H9 (cell line): ENCODE results near the gene PLEKHA7. TPM values are rescaled to one million over a fixed set of nuclear protein-coding genes. Genes with fewer than 3 reads are reported as not detected.

Source experiments
- DNase-seq: peaks from one replicate; pipeline ENCODE4 v3.0.0-alpha.2; 2017
- H2AFZ ChIP-seq: one replicate; pipeline ENCODE4 v1.6.1; 2013; ENCODE audit warnings: mild to moderate bottlenecking, low read length, control low read depth, moderate library complexity
- H2AK5ac ChIP-seq: 2 replicates; pipeline ENCODE4 v1.6.1; 2013; ENCODE audit warnings: low read length, control low read depth, mixed read lengths; ENCODE audit not compliant: insufficient read length
- H2BK120ac ChIP-seq: one replicate; pipeline ENCODE4 v1.6.1; 2013; ENCODE audit warnings: low read depth, mild to moderate bottlenecking, low read length, control low read depth, inconsistent platforms; ENCODE audit not compliant: poor library complexity, severe bottlenecking
- H2BK12ac ChIP-seq: 2 replicates; pipeline ENCODE4 v1.6.1; 2013; ENCODE audit warnings: low read length, control low read depth, mixed read lengths, low read depth; ENCODE audit not compliant: insufficient read length
- H2BK15ac ChIP-seq: 2 replicates; pipeline ENCODE4 v1.6.1; 2013; ENCODE audit warnings: low read depth, low read length, control low read depth
- H2BK20ac ChIP-seq: one replicate; pipeline ENCODE4 v1.6.1; 2013; ENCODE audit warnings: low read depth, mild to moderate bottlenecking, low read length, control low read depth, inconsistent platforms; ENCODE audit not compliant: poor library complexity, severe bottlenecking
- H2BK5ac ChIP-seq: 2 replicates; pipeline ENCODE4 v1.6.1; 2013; ENCODE audit warnings: low read length, control low read depth, mixed read lengths; ENCODE audit not compliant: insufficient read length
- H3K14ac ChIP-seq: 2 replicates; pipeline ENCODE4 v1.6.1; 2013; ENCODE audit warnings: low read length, control low read depth; ENCODE audit not compliant: insufficient read depth
- H3K18ac ChIP-seq: 2 replicates; pipeline ENCODE4 v1.6.1; 2013; ENCODE audit warnings: low read depth, mild to moderate bottlenecking, mixed read lengths, low read length, control low read depth; ENCODE audit not compliant: insufficient read length
- H3K23ac ChIP-seq: 2 replicates; pipeline ENCODE4 v1.6.1; 2013; ENCODE audit warnings: low read length, control low read depth, mixed read lengths, low read depth; ENCODE audit not compliant: insufficient read length
- H3K23me2 ChIP-seq: 2 replicates; pipeline ENCODE4 v1.6.1; 2013; ENCODE audit warnings: low read depth, mild to moderate bottlenecking, mixed read lengths, low read length, control low read depth; ENCODE audit not compliant: insufficient read length, poor library complexity, severe bottlenecking
- H3K27ac ChIP-seq: 2 replicates; pipeline ENCODE4 v1.5.1; 2013; ENCODE audit warnings: low read length, control low read depth, mixed read lengths, low read depth; ENCODE audit not compliant: insufficient read length
- H3K27me3 ChIP-seq: 2 replicates; pipeline ENCODE4 v1.6.1; 2013; ENCODE audit warnings: low read length, control low read depth, inconsistent platforms; ENCODE audit not compliant: insufficient read depth
- H3K4ac ChIP-seq: 2 replicates; pipeline ENCODE4 v1.6.1; 2013; ENCODE audit warnings: low read depth, mild to moderate bottlenecking, control low read depth, inconsistent platforms, low read length, moderate library complexity
- H3K4me1 ChIP-seq: 2 replicates; pipeline ENCODE4 v1.6.1; 2013; ENCODE audit warnings: low read length, control low read depth, inconsistent platforms; ENCODE audit not compliant: insufficient read depth
- H3K4me2 ChIP-seq: 2 replicates; pipeline ENCODE4 v1.6.1; 2013; ENCODE audit warnings: low read length, control low read depth, mixed read lengths; ENCODE audit not compliant: insufficient read length, insufficient read depth
- H3K56ac ChIP-seq: 2 replicates; pipeline ENCODE4 v1.6.1; 2013; ENCODE audit warnings: low read depth, mild to moderate bottlenecking, mixed read lengths, low read length, control low read depth; ENCODE audit not compliant: insufficient read length
- H3K79me1 ChIP-seq: 2 replicates; pipeline ENCODE4 v1.6.1; 2013; ENCODE audit warnings: low read depth, mild to moderate bottlenecking, moderate library complexity, low read length, control low read depth, inconsistent platforms; ENCODE audit not compliant: insufficient read depth, poor library complexity, severe bottlenecking
- H3K79me2 ChIP-seq: 2 replicates; pipeline ENCODE4 v1.6.1; 2013; ENCODE audit warnings: low read length, control low read depth, inconsistent platforms; ENCODE audit not compliant: insufficient read depth
- H3K9ac ChIP-seq: 2 replicates; pipeline ENCODE4 v1.6.1; 2013; ENCODE audit warnings: low read length, control low read depth, mixed read lengths; ENCODE audit not compliant: insufficient read length; ENCODE audit errors: extremely low read depth
- H3K9me3 ChIP-seq: one replicate; pipeline ENCODE4 v1.6.1; 2013; ENCODE audit warnings: low read depth, low read length, inconsistent platforms; ENCODE audit not compliant: control insufficient read depth
- H3T11ph ChIP-seq: one replicate; pipeline ENCODE4 v1.6.1; 2013; ENCODE audit warnings: mild to moderate bottlenecking, low read length, control low read depth, inconsistent platforms
- H4K20me1 ChIP-seq: one replicate; pipeline ENCODE4 v1.6.1; 2013; ENCODE audit not compliant: control insufficient read depth, insufficient read length, insufficient read depth
- H4K5ac ChIP-seq: 2 replicates; pipeline ENCODE4 v1.6.1; 2013; ENCODE audit warnings: low read depth, mild to moderate bottlenecking, mixed read lengths, low read length, control low read depth; ENCODE audit not compliant: insufficient read length
- H4K8ac ChIP-seq: replicated peaks from 2 replicates; pipeline ENCODE4 v1.6.1; 2013; ENCODE audit warnings: low read length, control low read depth, mixed read lengths, low read depth; ENCODE audit not compliant: insufficient read length
- H4K91ac ChIP-seq: 2 replicates; pipeline ENCODE4 v1.6.1; 2013; ENCODE audit warnings: low read depth, mild to moderate bottlenecking, moderate library complexity, mixed read lengths, low read length, control low read depth; ENCODE audit not compliant: insufficient read length
- H3K27ac Mint-ChIP-seq, 3 experiments: 2 replicates in 2 of 3; 3 replicates in 1 of 3; pipeline ENCODE4 v1.8.0; 2020 to 2021; ENCODE audit warnings: mixed read lengths in 3 of 3, mild to moderate bottlenecking in 1 of 3, moderate library complexity in 1 of 3
- H3K27me3 Mint-ChIP-seq: 2 replicates; pipeline ENCODE4 v1.8.0; 2021; ENCODE audit warnings: low read depth, mild to moderate bottlenecking, moderate library complexity, mixed read lengths
- H3K36me3 Mint-ChIP-seq, 3 experiments: 2 replicates in 2 of 3; 3 replicates in 1 of 3; pipeline ENCODE4 v1.8.0; 2020 to 2021; ENCODE audit warnings: low read depth in 3 of 3, mixed read lengths in 3 of 3; ENCODE audit not compliant: insufficient read depth in 1 of 3
- H3K4me1 Mint-ChIP-seq, 2 experiments: 2 replicates each; pipeline ENCODE4 v1.8.0; 2020; ENCODE audit warnings: mixed read lengths in 2 of 2
- H3K4me3 Mint-ChIP-seq, 2 experiments: 2 replicates in 1 of 2; 3 replicates in 1 of 2; pipeline ENCODE4 v1.8.0; 2020 to 2021; ENCODE audit warnings: mild to moderate bottlenecking in 2 of 2, mixed read lengths in 2 of 2, moderate library complexity in 1 of 2
- H3K9me3 Mint-ChIP-seq, 2 experiments: 2 replicates in 1 of 2; 3 replicates in 1 of 2; pipeline ENCODE4 v1.8.0; 2020; ENCODE audit warnings: mild to moderate bottlenecking in 2 of 2, mixed read lengths in 2 of 2, moderate library complexity in 1 of 2
- WGBS: extraction: QIAGEN DNeasy Blood & Tissue Kit; methylation state at CpG from one replicate; pipeline ENCODE4 v1.1.7; 2013; ENCODE audit warnings: missing lambda C conversion rate, low lambda C conversion rate, mixed read lengths; ENCODE audit not compliant: insufficient read length; ENCODE audit errors: extremely low coverage; 5-methylcytosine and 5-hydroxymethylcytosine counted together
- long read RNA-seq: library from polyadenylated mRNA; unstranded; transcript quantifications from one replicate; pipeline ENCODE4 v2.0.0, GENCODE V29; 2020
- total RNA-seq: library from RNA; stranded (reverse); gene quantifications from 2 replicates; pipeline ENCODE4 v1.2.1, GENCODE V29; 2021
- TF ChIP-seq, protein P1 (sequence below): fragments of 200-600 bp; sonication (generic); conservative IDR thresholded peaks from 3 replicates; pipeline ENCODE4 v1.8.0; 2021; ENCODE audit warnings: antibody characterized with exemption, mild to moderate bottlenecking

PLEKHA7 gene
- 17.5 and 21.0 TPM in 2 replicates for total RNA-seq
- long read RNA-seq, partial matches to known transcripts = 9 of 21 reads
- long read RNA-seq, other reads (novel, unspliced or antisense) = 11 of 21 reads

DNA sequence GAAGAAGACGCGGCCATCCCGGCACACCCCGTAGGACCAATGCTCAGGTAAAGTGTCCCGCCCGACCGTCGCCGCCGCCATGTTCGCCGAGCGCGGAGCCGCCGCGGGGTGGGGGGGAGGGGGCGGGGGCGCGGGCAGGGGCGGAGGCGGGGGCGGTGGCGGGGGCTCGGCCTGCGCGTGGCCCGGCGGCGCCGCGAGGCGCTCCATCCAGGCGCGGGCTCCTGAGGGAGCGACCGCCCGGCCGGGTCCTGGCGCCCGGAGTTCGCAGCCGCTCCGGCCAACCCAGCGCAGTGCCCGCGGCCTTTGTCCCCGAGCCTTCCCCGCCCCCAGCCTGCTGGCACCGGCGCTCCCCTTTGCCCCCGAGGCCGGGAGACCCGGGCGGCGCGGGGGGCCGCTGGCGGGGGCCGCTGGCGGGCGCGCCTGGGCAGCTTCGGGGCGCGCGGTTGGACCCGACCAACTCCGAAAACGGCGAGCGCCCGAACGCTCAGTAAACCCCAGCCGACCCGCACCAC lies at the start of gene PLEKHA7:
PLEKHA7 (minus strand) TSS at position 94 of the 512 bp plus-strand sequence; CDS start at position 81, 13 bp downstream.
- no peaks in the 10 kb centered on the region for H3K79me2 ChIP-seq
- H3K56ac ChIP-seq = no peak within 1 kb of the TSS
- H3K4me3 Mint-ChIP-seq = peak within 1 kb of the TSS; percentile 90 to 96
- no CpG with 5 or more reads among the region's 76 CpGs for WGBS
- H2BK5ac ChIP-seq = no peak within 1 kb of the TSS
- H3K23ac ChIP-seq = no peak within 1 kb of the TSS
- H3T11ph ChIP-seq = no peak within 1 kb of the TSS
- H3K4me1 Mint-ChIP-seq = peaks cover 8 to 9% of the 10 kb centered on the region in 2 experiments
- H3K27me3 Mint-ChIP-seq = peaks cover 9% of the 10 kb centered on the region
- no peak within 1 kb of the TSS for H4K5ac ChIP-seq
- H2AK5ac ChIP-seq = no peak within 1 kb of the TSS
- no peak within 1 kb of the TSS for H3K18ac ChIP-seq
- no peak within 1 kb of the TSS; the same call in 1 of the 2 replicates for H2BK15ac ChIP-seq
- H4K8ac ChIP-seq = no peak within 1 kb of the TSS
- peaks cover 20% of the 10 kb centered on the region for H3K23me2 ChIP-seq
- H4K91ac ChIP-seq = no peak within 1 kb of the TSS
- no peak within 1 kb of the TSS for H2BK20ac ChIP-seq
- TF ChIP-seq, protein P1, sequence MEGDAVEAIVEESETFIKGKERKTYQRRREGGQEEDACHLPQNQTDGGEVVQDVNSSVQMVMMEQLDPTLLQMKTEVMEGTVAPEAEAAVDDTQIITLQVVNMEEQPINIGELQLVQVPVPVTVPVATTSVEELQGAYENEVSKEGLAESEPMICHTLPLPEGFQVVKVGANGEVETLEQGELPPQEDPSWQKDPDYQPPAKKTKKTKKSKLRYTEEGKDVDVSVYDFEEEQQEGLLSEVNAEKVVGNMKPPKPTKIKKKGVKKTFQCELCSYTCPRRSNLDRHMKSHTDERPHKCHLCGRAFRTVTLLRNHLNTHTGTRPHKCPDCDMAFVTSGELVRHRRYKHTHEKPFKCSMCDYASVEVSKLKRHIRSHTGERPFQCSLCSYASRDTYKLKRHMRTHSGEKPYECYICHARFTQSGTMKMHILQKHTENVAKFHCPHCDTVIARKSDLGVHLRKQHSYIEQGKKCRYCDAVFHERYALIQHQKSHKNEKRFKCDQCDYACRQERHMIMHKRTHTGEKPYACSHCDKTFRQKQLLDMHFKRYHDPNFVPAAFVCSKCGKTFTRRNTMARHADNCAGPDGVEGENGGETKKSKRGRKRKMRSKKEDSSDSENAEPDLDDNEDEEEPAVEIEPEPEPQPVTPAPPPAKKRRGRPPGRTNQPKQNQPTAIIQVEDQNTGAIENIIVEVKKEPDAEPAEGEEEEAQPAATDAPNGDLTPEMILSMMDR = no peak
- no peak within 1 kb of the TSS for H3K27ac ChIP-seq
- peaks cover 12% of the 10 kb centered on the region for H3K4me1 ChIP-seq
- peaks cover 0 to 4% (median 0%) of the 10 kb centered on the region in 3 experiments; a peak in 1 of 7 replicates for H3K36me3 Mint-ChIP-seq
- H3K79me1 ChIP-seq = no peaks in the 10 kb centered on the region
- H2BK12ac ChIP-seq = no peak within 1 kb of the TSS
- no peaks in the 10 kb centered on the region for H3K9me3 ChIP-seq
- no peak within 1 kb of the TSS for H2BK120ac ChIP-seq
- no peaks in the 10 kb centered on the region for H3K9me3 Mint-ChIP-seq
- DNase-seq = peak; percentile 43
- H3K27ac Mint-ChIP-seq = peak within 1 kb of the TSS in 2 of 3 experiments; percentile 88 to 89; a peak in 5 of 7 replicates
- no peaks in the 10 kb centered on the region for H4K20me1 ChIP-seq
- H3K14ac ChIP-seq = peak within 1 kb of the TSS; percentile 16; the same call in 1 of the 2 replicates
- peak within 1 kb of the TSS; percentile 17 for H2AFZ ChIP-seq
- H3K9ac ChIP-seq = peak within 1 kb of the TSS; percentile 73
- H3K27me3 ChIP-seq = no peaks in the 10 kb centered on the region
- peak within 1 kb of the TSS; percentile 97 for H3K4me2 ChIP-seq
- no peak within 1 kb of the TSS for H3K4ac ChIP-seq
